CD4-positive, alpha-beta T cell treated with Interleukin-21 for 1 hour (primary cell): ENCODE measurements around the gene JPT1.
"Not testable (repeated sequence)": the region's sequence is repeated elsewhere in the genome, so short reads cannot be mapped to it uniquely, and the experiment has no call there.

Experiments
- DNase-seq: peaks from one replicate; pipeline ENCODE4 v3.0.0-alpha.2; 2020

Gene JPT1

DNA sequence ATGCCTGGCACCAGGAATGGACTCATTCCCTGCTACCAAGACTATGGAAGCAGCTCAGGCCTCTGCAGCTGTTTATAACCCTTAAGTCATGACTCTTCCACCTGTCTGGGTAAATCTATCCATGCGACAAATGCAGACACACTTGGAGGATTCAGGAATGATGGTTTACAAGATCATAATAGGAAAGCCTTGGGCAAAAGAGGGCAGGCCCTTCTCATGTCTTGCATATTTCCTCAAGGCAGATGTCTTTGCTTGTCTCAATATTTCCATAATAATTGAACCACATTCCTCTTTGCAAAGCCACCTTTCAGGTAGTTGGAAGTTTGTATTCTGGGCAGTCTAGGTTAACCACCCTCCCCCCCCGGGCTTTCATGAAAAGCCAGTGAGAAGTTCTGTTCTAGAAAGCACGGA is 884 bp upstream of the JPT1 start:
- DNase-seq = no peak

GRCh38 chr17:75153780-75154194 is 525 bp downstream of the JPT1 start:
- DNase-seq = no peak

DNA sequence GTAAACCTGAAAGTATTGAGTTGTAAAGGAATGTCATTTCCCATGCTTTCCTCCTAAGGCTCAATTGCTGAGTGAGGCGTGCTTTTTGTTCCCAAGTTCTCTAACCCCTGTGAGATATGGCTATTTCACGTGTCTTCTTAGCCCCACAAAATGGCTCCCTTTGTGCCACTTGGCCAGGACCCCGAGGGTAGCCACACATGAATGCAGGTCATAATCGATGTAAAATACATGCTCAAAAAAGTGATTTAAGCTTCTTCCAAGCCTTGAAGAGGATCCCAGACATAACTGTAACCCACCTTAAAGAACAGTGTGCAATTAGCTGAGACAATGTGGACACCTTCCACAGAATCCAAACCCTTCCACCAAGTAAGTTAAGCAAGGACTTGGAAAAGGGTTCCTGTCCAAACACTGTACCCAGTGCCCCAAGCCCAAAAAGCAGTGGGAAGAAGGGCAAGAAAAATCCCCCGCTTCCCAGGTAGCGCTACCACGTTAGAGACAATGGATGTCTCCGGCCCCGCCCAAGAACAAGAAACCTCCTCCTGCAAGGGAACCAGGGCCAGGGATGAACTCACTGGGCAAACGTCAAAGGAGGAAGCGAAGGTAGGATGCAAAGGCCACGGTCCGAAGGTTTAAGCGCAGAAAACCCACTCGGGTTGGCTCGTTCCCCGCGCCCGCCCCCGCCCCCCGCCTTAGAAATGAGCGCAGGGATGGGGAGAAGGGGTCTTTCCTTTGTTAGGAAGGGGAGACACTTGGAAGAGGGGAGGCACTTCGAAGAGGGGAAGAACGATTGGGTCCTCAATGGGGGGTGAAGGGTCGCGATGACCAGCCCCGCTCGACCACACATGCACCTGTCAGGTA is 1.2 kb downstream of the JPT1 start:
- DNase-seq = peak; percentile 32

DNA sequence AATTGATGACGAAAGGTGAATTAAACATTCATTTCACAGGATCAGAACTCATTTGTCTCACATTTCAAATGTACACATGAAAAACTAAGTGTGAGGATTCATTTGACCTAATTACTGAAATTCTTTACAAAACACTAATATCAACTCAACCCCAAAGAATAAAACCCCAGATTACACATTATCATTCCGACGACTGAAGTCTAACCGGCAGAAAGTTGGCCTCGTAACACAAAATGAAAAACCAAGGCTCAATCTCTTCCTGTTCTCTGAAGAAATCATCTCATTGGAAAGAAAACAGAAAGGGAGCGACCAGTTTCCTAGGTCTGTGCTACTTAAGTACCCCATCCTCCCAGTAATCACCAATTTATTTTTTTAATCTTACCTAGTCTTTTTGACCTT is 1.8 kb downstream of the JPT1 start:
- no peak for DNase-seq

GRCh38 chr17:75151930-75152329 is 2.4 kb downstream of the JPT1 start:
- DNase-seq = peak; percentile 23

- no peak for DNase-seq
These were observed 6.3 kb downstream of the JPT1 start for GRCh38 chr17:75147878-75148546.

DNA sequence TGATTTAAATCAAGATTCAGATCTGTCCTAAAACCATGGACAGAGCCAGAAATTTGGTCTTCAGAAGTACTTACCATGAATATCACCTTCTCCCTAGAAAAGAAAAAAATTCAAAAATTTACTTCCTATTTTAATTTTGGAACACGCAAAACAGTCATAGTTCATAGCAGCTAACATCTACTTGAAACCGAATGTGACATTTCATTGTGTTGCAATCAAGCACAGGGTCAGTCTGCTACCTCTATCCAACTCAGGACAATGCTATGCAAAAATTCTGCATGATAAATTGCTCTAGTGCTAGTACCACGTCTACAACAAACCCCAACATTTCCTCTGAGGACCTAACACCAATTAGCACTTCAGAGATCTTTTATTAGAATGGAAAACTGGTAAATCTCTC is 7.7 kb downstream of the JPT1 start:
- DNase-seq = no peak

GRCh38 chr17:75144816-75145512 is 9.3 kb downstream of the JPT1 start:
- no peak for DNase-seq

DNA sequence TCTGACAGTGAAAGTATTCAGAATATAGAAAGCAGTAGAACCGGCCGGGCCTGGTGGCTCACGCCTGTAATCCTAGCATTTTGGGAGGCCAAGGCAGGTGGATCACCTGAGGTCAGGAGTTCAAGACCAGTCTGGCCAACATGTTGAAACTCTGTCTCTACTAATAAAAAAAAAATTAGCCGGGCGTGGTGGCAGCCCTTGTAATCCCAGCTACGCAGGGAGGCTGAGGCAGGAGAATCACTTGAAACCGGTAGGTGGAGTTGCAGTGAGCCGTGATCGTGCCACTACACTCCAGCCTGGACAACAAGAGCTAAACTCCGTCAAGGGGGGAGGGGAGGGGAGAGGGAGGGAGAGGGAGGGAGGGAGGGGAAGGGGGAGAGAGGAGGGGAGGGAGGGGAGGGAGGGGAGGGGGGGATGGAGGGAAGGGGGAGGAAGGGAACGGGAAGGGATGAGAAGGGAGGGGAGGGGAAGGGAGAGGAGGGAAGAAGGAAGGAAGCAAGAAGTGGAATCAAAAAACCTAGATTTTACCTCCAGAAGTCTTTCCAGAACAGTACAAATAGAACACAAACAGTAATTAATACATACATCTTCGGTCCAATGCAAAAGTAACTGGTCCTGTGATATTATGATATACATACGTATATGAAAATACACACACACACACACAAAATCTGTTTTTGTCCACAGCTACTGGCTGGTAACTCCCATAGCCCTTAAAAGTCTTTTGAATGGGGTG is 11.9 kb downstream of the JPT1 start:
- DNase-seq = no peak

GRCh38 chr17:75138519-75138918 is 15.8 kb downstream of the JPT1 start:
- no peak for DNase-seq

DNA sequence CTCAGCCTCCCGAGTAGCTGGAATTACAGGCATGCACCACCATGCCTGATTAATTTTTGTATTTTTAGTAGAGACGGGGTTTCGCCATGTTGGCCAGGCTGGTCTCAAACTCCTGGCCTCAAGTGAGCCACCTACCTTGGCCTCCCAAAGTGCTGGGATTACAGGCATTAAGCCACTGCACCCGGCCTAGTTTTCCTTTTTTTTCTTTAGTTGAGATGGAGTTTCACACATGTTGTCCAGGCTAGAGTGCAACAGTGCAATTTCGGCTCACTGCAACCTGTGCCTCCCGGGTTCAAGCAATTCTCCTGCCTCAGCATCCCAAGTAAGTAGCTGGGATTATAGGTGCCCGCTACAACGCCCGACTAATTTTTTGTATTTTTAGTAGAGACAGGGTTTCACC is 16.6 kb downstream of the JPT1 start:
- DNase-seq = not testable (repeated sequence)

DNA sequence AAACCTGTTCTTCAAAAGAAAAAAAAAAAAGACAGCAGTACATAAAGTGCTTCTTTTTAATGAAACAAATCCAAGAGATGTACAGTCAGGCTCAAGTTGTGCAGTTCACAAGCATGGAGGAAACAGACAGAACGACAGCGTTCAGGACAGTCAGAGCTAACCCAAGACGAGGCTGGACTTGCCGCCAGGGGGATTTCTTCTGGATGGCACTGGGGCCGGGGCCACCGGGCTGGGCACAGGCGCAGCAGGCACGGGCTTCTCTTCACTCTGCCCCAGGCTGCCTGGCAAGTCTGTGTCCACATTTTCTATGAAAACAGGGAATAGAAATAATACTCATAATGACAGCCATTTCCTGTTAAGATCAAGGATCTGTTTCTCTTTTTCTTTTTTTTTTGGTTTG is 18.4 kb downstream of the JPT1 start:
- DNase-seq = no peak

DNA sequence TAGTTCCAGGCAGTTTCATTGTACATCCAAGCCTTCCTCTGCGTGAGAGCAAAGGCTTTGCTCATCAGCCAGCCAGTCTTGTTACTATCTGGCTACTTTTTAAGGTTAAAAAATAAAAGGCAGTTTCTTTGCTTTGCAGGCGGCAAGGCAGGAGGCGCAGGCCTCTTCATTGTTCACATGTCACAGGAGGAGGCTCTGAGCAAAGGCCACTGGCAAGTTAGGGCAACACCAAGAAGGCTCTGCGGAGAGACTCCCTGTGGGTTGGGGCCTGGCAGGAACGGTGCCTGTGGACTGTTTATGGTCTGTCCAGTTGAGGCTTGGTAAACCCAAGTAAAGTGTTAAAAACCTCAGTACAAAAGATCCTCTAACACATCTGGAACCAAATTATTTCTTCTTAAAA is 18.9 kb downstream of the JPT1 start:
- DNase-seq = no peak

DNA sequence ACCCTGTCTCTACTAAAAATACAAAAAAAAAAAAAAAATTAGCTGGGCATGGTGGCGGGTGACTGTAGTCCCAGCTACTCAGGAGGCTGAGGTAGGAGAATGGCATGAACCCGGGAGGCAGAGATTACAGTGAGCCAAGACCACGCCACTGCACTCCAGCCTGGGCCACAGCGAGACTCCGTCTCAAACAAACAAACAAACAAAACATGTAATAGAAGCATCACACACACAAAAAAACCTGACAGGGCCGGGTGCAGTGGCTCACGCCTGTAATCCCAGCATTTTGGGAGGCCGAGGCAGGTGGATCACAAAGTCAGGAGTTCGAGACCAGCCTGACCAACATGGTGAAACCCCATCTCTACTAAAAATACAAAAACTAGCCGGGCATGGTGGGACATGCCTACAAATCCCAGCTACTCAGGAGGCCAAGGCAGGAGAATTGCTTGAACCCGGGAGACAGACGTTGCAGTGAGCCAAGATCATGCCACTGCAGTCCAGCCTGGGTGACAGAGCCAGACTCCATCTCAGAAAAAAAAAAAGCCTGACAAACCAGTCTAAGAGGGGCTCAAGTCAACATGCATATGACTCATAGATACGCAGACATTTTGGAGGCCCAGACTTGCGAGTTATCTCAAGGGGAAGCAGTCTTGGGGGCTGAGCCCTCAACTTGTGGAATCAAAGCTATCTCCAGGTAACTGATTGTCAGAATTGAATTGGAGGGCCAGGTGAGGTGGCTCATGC is 20.5 kb downstream of the JPT1 start:
- DNase-seq = not testable (repeated sequence)

DNA sequence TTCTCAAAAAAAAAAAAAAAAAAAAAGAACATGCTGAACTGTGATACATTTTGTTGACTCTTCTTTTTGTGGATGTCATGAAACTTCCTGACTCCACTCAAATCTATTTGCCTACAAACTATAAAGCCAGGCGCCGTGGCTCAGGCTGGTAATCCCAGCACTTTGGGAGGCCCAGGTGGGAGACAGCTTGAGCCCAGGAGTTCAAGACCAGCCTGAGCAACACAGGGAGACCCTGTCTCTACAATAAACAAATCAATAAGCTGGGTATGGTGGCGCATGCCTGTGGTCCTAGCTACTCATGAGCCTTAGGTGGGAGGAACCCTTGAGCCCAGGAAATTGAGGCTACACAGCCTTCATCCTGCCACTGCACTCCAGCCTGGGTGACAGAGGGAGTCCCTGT is 21.3 kb downstream of the JPT1 start:
- DNase-seq = no peak

GRCh38 chr17:75132018-75133000 is 22.0 kb downstream of the JPT1 start:
- DNase-seq = not testable (repeated sequence)

- DNase-seq = peak; percentile 60
These were observed 22.9 kb downstream of the JPT1 start, which contains the start of gene NT5C for GRCh38 chr17:75131278-75132017. TSS of gene NT5C (minus strand) at chr17:75131742. CDS start at chr17:75131707, 35 bp downstream.

DNA sequence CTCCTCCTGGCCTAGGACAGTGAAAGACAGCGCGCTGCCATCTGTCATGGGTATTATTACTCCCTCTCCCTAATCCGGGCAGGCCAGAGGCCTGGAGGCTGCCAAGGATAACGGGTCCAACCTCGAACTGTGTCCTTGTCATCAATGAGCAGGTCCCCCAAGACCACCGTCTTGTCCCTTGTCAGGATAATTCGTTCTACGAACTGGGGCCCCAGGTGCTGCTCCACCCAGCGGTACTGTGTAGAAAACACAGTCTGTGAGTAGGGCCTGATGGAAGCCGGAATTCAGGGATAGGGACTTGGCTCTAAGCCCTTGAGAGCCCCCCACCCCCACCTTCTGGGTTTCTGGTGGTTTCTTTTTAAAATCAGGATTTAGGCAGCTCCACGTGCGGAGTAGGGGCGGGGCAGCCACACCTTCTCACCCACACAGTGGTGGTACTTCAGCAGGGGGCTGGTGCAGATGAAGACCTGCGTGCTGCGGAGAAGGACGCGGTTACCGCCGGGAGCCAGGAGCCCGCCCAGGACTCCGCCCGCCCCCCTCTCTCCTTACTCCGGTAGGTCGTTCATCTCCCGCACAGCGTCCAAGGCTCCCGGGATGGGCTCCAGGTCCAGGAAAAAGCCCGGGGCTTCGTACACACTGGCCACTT is 23.6 kb downstream of the JPT1 start:
- DNase-seq = peak; percentile 54

GRCh38 chr17:75130059-75130631 is 24.2 kb downstream of the JPT1 start:
- DNase-seq = no peak
